Measurements from ENCODE around the gene TCF4. TPM values are rescaled to one million over a fixed set of nuclear protein-coding genes. Genes with fewer than 3 reads are reported as not detected.

Gene TCF4
- polyA plus RNA-seq, 1 of the 3 experiments (the other 2 are of a cell fraction), result 39.1 TPM

DNA sequence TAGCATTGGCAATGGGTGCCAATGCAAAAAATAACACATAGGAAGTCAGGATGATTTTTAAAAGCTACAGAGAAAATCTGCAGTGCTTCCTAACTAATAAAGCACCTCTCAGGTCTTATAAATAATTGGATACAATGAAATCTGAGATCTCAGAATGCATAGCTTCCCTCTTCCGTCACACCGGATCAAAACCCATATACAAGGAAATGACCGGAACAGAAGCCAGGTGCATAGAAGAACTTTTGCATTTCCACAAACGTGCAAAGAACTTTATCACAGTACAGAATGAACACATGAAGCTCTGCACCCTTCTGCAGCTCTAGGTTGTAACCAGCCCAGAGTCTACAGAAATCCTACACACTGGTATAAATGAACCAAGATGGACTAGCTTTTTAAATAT lies 145.4 kb downstream of the TCF4 start:
- peaks cover 0 to 2% of the 10 kb centered on the region in 2 experiments; a peak in 2 of 4 replicates for H3K4me1 ChIP-seq (ENCODE audit: control insufficient read depth in 1 of 2, insufficient read depth in 2 of 2, low read depth in 1 of 2, low read length in 1 of 2)
- no peaks in the 10 kb centered on the region for H3F3A ChIP-seq (replicated peaks; ENCODE audit: insufficient read depth)
- H3K9ac ChIP-seq, result no peak overlapping the region
- ChIA-PET POLR2A (interaction anchor here (1.1 to 1.3 kb wide), 2 partner anchors 9 to 10 kb away, joined by 3 to 4 read pairs; no protein-coding TSS in a partner anchor), CTCF (interaction anchor here (0.8 to 1.8 kb wide), 7 partner anchors 11 to 1133 kb away, joined by 3 to 6 read pairs (median 3); no protein-coding TSS in a partner anchor)
- no peaks in the 10 kb centered on the region for H4K20me1 ChIP-seq (ENCODE audit: insufficient read depth)
- H3K79me2 ChIP-seq (ENCODE audit: insufficient read depth), result peaks cover 53% of the 10 kb centered on the region
- no peak overlapping the region for H2AFZ ChIP-seq (ENCODE audit: low read depth)
- 0 out of 2 replicates have a peak, but pooled peaks cover 6% of the 10 kb centered on the region for H3K9me3 ChIP-seq
- TF ChIP-seq ELF1 (IDR thresholded peaks at IDR 0.05), result no peak
- TF ChIP-seq, protein P1, sequence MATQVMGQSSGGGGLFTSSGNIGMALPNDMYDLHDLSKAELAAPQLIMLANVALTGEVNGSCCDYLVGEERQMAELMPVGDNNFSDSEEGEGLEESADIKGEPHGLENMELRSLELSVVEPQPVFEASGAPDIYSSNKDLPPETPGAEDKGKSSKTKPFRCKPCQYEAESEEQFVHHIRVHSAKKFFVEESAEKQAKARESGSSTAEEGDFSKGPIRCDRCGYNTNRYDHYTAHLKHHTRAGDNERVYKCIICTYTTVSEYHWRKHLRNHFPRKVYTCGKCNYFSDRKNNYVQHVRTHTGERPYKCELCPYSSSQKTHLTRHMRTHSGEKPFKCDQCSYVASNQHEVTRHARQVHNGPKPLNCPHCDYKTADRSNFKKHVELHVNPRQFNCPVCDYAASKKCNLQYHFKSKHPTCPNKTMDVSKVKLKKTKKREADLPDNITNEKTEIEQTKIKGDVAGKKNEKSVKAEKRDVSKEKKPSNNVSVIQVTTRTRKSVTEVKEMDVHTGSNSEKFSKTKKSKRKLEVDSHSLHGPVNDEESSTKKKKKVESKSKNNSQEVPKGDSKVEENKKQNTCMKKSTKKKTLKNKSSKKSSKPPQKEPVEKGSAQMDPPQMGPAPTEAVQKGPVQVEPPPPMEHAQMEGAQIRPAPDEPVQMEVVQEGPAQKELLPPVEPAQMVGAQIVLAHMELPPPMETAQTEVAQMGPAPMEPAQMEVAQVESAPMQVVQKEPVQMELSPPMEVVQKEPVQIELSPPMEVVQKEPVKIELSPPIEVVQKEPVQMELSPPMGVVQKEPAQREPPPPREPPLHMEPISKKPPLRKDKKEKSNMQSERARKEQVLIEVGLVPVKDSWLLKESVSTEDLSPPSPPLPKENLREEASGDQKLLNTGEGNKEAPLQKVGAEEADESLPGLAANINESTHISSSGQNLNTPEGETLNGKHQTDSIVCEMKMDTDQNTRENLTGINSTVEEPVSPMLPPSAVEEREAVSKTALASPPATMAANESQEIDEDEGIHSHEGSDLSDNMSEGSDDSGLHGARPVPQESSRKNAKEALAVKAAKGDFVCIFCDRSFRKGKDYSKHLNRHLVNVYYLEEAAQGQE (IDR thresholded peaks at IDR 0.05; ENCODE audit: low read depth, low read length), result no peak
- H3K36me3 ChIP-seq (replicated peaks in 1 of 2; ENCODE audit: control insufficient read depth in 1 of 2, insufficient read depth in 2 of 2, low read length in 1 of 2), result peaks cover 0 to 5% of the 10 kb centered on the region in 2 experiments
- H3K27ac ChIP-seq (ENCODE audit: low read depth in 2 of 2, low read length in 1 of 2), result no peak overlapping the region
- no peak overlapping the region for H3K4me3 ChIP-seq (ENCODE audit: low read depth in 2 of 2, low read length in 1 of 2)
- DNase-seq, result no peak
- no peaks in the 10 kb centered on the region for H3K9me2 ChIP-seq
- no peaks in the 10 kb centered on the region for H3K27me3 ChIP-seq (ENCODE audit: insufficient read depth)
- no peak overlapping the region for H3K4me2 ChIP-seq
- WGBS (ENCODE audit: low lambda C conversion rate), result 96% methylated on average over 4 of the region's 4 CpGs

DNA sequence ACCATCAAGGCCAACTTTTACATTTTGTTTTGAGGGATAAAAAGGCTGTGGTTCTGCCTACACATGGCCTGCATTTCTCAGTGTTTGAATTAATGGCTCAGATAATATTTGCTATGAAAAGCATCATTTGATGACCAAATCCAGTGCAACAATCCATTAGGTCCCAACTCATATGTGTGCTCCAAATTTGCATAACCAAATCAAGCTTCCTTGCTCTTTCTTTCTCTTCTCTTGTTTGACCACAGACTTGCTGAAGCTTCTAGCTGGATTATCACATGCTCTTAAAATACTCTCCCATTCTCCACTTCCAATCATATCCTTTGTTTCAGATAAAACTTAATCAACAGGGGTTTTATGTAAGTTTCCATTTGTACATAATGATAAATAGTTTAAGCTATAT lies 147.0 kb downstream of the TCF4 start:
- POLR2A ChIA-PET, result interaction anchor here (0.6 kb wide), 1 partner anchor 1550 kb away, joined by 5 read pairs; no protein-coding TSS in a partner anchor
- CTCF ChIA-PET, result interaction anchor here (1.5 kb wide), 1 partner anchor 15 kb away, joined by 3 read pairs; no protein-coding TSS in a partner anchor
- H3K9me3 ChIP-seq, result 0 out of 2 replicates have a peak, but pooled peaks cover 4% of the 10 kb centered on the region
- TF ChIP-seq RCOR1 (IDR thresholded peaks at IDR 0.05; ENCODE audit: low read length) (no peak), TCF12 (IDR thresholded peaks at IDR 0.05) (no peak), MEF2A (IDR thresholded peaks at IDR 0.05; ENCODE audit: borderline replicate concordance, low read depth) (no peak), NRF1 (IDR thresholded peaks at IDR 0.05; ENCODE audit: low read depth, low read length) (no peak), SMC3 (IDR thresholded peaks at IDR 0.05; ENCODE audit: low read depth, low read length) (no peak), FOSL2 (IDR thresholded peaks at IDR 0.05; ENCODE audit: borderline replicate concordance, low read depth) (no peak), RXRA (IDR thresholded peaks at IDR 0.05; ENCODE audit: borderline replicate concordance, low read depth) (no peak), NFIC (IDR thresholded peaks at IDR 0.05; ENCODE audit: borderline replicate concordance) (no peak), SIN3A (IDR thresholded peaks at IDR 0.05; ENCODE audit: borderline replicate concordance, low read depth, low read length) (no peak), GATA2 (CRISPR knock-in tag; IDR thresholded peaks at IDR 0.05) (no peak), POLR2AphosphoS5 (IDR thresholded peaks at IDR 0.05; ENCODE audit: low read depth, low read length) (no peak), EP300 (IDR thresholded peaks at IDR 0.05; ENCODE audit: borderline replicate concordance in 1 of 2, low read depth in 1 of 2, low read length in 1 of 2) (no peak), EZH2phosphoT487 (IDR thresholded peaks at IDR 0.05; ENCODE audit: borderline replicate concordance, low read depth) (no peak), TEAD4 (IDR thresholded peaks at IDR 0.05; ENCODE audit: borderline replicate concordance, insufficient read depth) (no peak), MXI1 (IDR thresholded peaks at IDR 0.05; ENCODE audit: low read depth, low read length) (no peak)
- TF ChIP-seq, protein P2, sequence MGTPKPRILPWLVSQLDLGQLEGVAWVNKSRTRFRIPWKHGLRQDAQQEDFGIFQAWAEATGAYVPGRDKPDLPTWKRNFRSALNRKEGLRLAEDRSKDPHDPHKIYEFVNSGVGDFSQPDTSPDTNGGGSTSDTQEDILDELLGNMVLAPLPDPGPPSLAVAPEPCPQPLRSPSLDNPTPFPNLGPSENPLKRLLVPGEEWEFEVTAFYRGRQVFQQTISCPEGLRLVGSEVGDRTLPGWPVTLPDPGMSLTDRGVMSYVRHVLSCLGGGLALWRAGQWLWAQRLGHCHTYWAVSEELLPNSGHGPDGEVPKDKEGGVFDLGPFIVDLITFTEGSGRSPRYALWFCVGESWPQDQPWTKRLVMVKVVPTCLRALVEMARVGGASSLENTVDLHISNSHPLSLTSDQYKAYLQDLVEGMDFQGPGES (IDR thresholded peaks at IDR 0.05; ENCODE audit: low read depth, low read length), result no peak
- TF ChIP-seq, protein P3, sequence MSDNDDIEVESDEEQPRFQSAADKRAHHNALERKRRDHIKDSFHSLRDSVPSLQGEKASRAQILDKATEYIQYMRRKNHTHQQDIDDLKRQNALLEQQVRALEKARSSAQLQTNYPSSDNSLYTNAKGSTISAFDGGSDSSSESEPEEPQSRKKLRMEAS (IDR thresholded peaks at IDR 0.05; ENCODE audit: low read depth), result no peak
- TF ChIP-seq, protein P4, sequence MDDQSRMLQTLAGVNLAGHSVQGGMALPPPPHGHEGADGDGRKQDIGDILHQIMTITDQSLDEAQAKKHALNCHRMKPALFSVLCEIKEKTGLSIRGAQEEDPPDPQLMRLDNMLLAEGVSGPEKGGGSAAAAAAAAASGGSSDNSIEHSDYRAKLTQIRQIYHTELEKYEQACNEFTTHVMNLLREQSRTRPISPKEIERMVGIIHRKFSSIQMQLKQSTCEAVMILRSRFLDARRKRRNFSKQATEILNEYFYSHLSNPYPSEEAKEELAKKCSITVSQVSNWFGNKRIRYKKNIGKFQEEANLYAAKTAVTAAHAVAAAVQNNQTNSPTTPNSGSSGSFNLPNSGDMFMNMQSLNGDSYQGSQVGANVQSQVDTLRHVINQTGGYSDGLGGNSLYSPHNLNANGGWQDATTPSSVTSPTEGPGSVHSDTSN (IDR thresholded peaks at IDR 0.05), result no peak
- TF ChIP-seq, protein P5, sequence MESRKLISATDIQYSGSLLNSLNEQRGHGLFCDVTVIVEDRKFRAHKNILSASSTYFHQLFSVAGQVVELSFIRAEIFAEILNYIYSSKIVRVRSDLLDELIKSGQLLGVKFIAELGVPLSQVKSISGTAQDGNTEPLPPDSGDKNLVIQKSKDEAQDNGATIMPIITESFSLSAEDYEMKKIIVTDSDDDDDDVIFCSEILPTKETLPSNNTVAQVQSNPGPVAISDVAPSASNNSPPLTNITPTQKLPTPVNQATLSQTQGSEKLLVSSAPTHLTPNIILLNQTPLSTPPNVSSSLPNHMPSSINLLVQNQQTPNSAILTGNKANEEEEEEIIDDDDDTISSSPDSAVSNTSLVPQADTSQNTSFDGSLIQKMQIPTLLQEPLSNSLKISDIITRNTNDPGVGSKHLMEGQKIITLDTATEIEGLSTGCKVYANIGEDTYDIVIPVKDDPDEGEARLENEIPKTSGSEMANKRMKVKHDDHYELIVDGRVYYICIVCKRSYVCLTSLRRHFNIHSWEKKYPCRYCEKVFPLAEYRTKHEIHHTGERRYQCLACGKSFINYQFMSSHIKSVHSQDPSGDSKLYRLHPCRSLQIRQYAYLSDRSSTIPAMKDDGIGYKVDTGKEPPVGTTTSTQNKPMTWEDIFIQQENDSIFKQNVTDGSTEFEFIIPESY (IDR thresholded peaks at IDR 0.05; ENCODE audit: borderline replicate concordance, low read depth), result no peak

More for the DNA sequence above, 147.0 kb downstream of the TCF4 start:
- Histone ChIP-seq H3K79me2 (ENCODE audit: insufficient read depth) (peaks cover 38% of the 10 kb centered on the region), H3K4me1 (ENCODE audit: control insufficient read depth in 1 of 2, insufficient read depth in 2 of 2, low read depth in 1 of 2, low read length in 1 of 2) (peaks cover 0 to 2% of the 10 kb centered on the region in 2 experiments; a peak in 2 of 4 replicates), H3K27ac (ENCODE audit: low read depth in 2 of 2, low read length in 1 of 2) (no peak overlapping the region), H3K27me3 (ENCODE audit: insufficient read depth) (no peaks in the 10 kb centered on the region), H3K9me2 (no peaks in the 10 kb centered on the region), H3F3A (replicated peaks; ENCODE audit: insufficient read depth) (peaks cover 6% of the 10 kb centered on the region), H3K4me2 (no peak overlapping the region), H2AFZ (ENCODE audit: low read depth) (no peak overlapping the region), H4K20me1 (ENCODE audit: insufficient read depth) (no peaks in the 10 kb centered on the region), H3K36me3 (replicated peaks in 1 of 2; ENCODE audit: control insufficient read depth in 1 of 2, insufficient read depth in 2 of 2, low read length in 1 of 2) (peaks cover 0 to 4% of the 10 kb centered on the region in 2 experiments), H3K9ac (no peak overlapping the region), H3K4me3 (ENCODE audit: low read depth in 2 of 2, low read length in 1 of 2) (no peak overlapping the region)
- DNase-seq, result no peak
